ENCODE data around the gene MID1IP1. TPM values are rescaled to one million over a fixed set of nuclear protein-coding genes. Genes with fewer than 3 reads are reported as not detected.

Gene MID1IP1
- total RNA-seq, 1 donor from 2014 or later = 44.9 TPM

DNA sequence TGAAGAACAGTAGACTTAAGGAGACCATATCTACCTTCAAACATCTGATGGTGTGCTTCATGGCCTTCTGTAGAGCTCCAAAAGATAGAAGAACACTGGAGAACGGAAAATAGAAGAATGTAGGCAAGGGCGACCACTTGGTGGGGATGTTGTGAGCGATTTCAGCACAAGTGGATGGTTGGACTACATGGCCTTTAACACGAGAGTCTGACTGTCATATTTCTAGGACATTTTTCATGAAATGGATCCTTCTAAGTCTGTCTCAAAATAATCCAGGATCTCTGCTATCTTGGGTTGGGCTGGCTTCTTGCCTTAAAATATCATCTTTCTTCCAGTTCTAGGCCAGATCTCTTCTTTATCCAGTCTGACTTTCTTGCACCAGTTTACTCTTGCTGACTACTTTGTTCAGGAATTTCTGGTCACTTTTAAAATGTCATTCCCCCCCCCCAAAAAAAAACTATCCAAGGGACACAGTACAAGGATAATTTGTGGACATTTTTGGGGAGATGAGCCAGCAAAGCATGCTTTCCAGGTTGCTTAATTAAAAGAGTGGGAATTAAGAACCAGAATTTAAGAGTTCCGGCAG is 1.2 kb upstream of the MID1IP1 start:
- H3K4me3 Mint-ChIP-seq (ENCODE audit: unreplicated experiment) = no peak overlapping the region
- H3K27me3 Mint-ChIP-seq (ENCODE audit: unreplicated experiment) = peaks cover 7% of the 10 kb centered on the region
- DNase-seq = no peak
- H3K9me3 Mint-ChIP-seq (ENCODE audit: unreplicated experiment) = peaks cover 4% of the 10 kb centered on the region
- no peak overlapping the region for H3K27ac Mint-ChIP-seq (ENCODE audit: unreplicated experiment)
- no peaks in the 10 kb centered on the region for H3K36me3 Mint-ChIP-seq (ENCODE audit: unreplicated experiment)
- TF ChIP-seq, protein P1, sequence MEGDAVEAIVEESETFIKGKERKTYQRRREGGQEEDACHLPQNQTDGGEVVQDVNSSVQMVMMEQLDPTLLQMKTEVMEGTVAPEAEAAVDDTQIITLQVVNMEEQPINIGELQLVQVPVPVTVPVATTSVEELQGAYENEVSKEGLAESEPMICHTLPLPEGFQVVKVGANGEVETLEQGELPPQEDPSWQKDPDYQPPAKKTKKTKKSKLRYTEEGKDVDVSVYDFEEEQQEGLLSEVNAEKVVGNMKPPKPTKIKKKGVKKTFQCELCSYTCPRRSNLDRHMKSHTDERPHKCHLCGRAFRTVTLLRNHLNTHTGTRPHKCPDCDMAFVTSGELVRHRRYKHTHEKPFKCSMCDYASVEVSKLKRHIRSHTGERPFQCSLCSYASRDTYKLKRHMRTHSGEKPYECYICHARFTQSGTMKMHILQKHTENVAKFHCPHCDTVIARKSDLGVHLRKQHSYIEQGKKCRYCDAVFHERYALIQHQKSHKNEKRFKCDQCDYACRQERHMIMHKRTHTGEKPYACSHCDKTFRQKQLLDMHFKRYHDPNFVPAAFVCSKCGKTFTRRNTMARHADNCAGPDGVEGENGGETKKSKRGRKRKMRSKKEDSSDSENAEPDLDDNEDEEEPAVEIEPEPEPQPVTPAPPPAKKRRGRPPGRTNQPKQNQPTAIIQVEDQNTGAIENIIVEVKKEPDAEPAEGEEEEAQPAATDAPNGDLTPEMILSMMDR (IDR thresholded peaks at IDR 0.05; ENCODE audit: partially characterized antibody, unreplicated experiment) = no peak
- H3K4me1 Mint-ChIP-seq (ENCODE audit: low read depth, unreplicated experiment) = peaks cover 5% of the 10 kb centered on the region

DNA sequence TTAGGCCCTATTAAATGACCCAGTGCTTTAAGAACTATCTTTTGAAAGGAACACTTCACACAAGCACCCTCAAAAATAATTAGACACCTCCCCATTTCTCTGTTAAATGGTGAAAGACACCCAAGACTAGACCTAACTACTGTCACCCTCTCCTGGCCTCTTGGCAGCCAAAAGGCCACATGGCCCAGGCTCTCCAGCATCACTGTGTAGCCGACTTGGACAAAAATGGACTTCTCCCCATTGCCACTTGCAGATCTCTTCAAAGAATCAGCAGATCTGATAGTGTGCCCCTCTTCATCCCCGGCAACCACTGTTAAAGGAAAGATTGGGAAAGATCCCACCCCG is 2.0 kb downstream of the MID1IP1 start:
- Mint-ChIP-seq H3K27ac (ENCODE audit: unreplicated experiment) (peak overlapping the region; percentile 84), H3K36me3 (ENCODE audit: unreplicated experiment) (no peaks in the 10 kb centered on the region), H3K4me1 (ENCODE audit: low read depth, unreplicated experiment) (peaks cover 5% of the 10 kb centered on the region), H3K4me3 (ENCODE audit: unreplicated experiment) (peak overlapping the region; percentile 82), H3K27me3 (ENCODE audit: unreplicated experiment) (peaks cover 8% of the 10 kb centered on the region), H3K9me3 (ENCODE audit: unreplicated experiment) (peaks cover 5% of the 10 kb centered on the region)
- TF ChIP-seq, protein P1 (IDR thresholded peaks at IDR 0.05; ENCODE audit: partially characterized antibody, unreplicated experiment) = no peak
- no peak for DNase-seq

DNA sequence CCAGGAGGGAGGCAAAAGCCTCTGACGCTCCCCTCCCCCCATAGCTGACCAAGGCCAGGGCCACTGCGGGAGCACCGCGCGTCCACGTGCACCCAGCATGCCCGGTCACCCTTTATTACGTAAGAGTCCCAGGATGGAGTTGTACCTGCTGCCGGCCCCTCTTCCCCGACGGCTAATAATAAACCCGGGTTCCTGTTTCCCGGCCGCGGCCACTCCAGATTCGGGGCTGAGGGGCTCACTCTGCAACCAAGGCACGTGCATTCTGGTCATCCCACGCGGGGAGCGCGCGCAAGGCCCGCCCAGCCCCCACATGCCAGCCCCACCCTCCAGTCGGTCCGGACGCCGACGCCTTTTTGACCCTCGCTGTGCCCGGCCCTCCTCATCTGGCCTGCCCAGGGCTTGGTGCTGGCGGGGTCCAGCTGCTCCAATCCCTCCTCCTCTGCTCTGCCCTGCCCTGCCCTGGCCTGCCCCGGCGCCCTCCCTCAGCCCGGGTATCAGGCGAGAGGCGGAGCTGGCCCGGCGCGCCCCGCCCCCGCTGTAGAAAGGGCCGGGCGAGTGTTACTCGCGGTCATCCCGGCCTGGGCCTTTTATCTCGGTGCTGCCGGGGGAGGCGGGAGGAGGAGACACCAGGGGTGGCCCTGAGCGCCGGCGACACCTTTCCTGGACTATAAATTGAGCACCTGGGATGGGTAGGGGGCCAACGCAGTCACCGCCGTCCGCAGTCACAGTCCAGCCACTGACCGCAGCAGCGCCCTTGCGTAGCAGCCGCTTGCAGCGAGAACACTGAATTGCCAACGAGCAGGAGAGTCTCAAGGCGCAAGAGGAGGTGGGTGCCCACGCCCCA is 2.6 kb downstream of the MID1IP1 start:
- H3K9me3 Mint-ChIP-seq (ENCODE audit: unreplicated experiment) = peaks cover 5% of the 10 kb centered on the region
- H3K27ac Mint-ChIP-seq (ENCODE audit: unreplicated experiment) = peak overlapping the region; percentile 92
- peak overlapping the region; percentile 82 for H3K4me3 Mint-ChIP-seq (ENCODE audit: unreplicated experiment)
- H3K4me1 Mint-ChIP-seq (ENCODE audit: low read depth, unreplicated experiment) = peaks cover 7% of the 10 kb centered on the region
- TF ChIP-seq, protein P1 (IDR thresholded peaks at IDR 0.05; ENCODE audit: partially characterized antibody, unreplicated experiment) = no peak
- H3K27me3 Mint-ChIP-seq (ENCODE audit: unreplicated experiment) = peaks cover 8% of the 10 kb centered on the region
- no peaks in the 10 kb centered on the region for H3K36me3 Mint-ChIP-seq (ENCODE audit: unreplicated experiment)
- DNase-seq = peak; percentile 83

DNA sequence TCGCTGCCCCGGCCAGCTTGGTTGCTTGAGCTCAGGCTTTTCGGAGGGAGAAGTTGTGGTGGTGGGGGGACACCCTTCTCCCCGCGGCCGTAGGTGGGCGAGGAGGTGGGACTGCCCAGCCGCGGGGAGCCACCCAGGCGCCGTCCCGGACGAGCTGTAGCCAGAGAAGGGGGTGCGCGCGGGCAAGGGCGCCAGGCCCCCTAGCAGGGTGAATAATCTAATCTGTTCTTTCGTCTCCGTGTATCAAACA is 3.1 kb downstream of the MID1IP1 start:
- DNase-seq = no peak
- TF ChIP-seq, protein P1 (IDR thresholded peaks at IDR 0.05; ENCODE audit: partially characterized antibody, unreplicated experiment) = no peak
- Mint-ChIP-seq H3K27me3 (ENCODE audit: unreplicated experiment) (peaks cover 9% of the 10 kb centered on the region), H3K4me3 (ENCODE audit: unreplicated experiment) (peak overlapping the region; percentile 88), H3K36me3 (ENCODE audit: unreplicated experiment) (no peaks in the 10 kb centered on the region), H3K9me3 (ENCODE audit: unreplicated experiment) (peaks cover 5% of the 10 kb centered on the region), H3K27ac (ENCODE audit: unreplicated experiment) (peak overlapping the region; percentile 92), H3K4me1 (ENCODE audit: low read depth, unreplicated experiment) (peaks cover 7% of the 10 kb centered on the region)

Measured in glutamatergic neuron (in vitro differentiated cells).